OCI-LY3 (cell line): ENCODE data around the gene RBM34.

ENCODE experiments used
- CTCF ChIP-seq: fragments of 200-600, 300-600 bp; sonication (generic); IDR thresholded peaks from 2 replicates; pipeline ENCODE4 v1.5.1; 2014; ENCODE audit warnings: antibody characterized with exemption, low read length, low read depth
- EZH2phosphoT487 ChIP-seq: fragments of 200-600 bp; shearing (Covaris generic); IDR thresholded peaks from 2 replicates; pipeline ENCODE4 v1.6.1; 2018; ENCODE audit warnings: antibody characterized with exemption, mixed run types, low read depth

- TF ChIP-seq CTCF (no peak), EZH2phosphoT487 (no peak)
These were observed 7.3 kb upstream of the RBM34 start for GRCh38 chr1:235168375-235168774.
